Karpas-422 (cell line): ENCODE data around the gene RAP1GAP2. TPM values are rescaled to one million over a fixed set of nuclear protein-coding genes. Genes with fewer than 3 reads are reported as not detected.

ENCODE experiments used
- DNase-seq: peaks from one replicate; pipeline ENCODE4 v3.0.0-alpha.2; 2015
- H2AFZ ChIP-seq: fragments of 200-600 bp; sonication (generic); 2 replicates; pipeline ENCODE4 v1.6.1; 2014; ENCODE audit warnings: antibody characterized with exemption, low read length, mixed read lengths
- H3K27ac ChIP-seq: fragments of 200-600 bp; sonication (generic); 2 replicates; pipeline ENCODE4 v1.5.1; 2014; ENCODE audit warnings: mild to moderate bottlenecking, low read length, moderate library complexity
- H3K27me3 ChIP-seq: fragments of 200-600 bp; sonication (generic); 2 replicates; pipeline ENCODE4 v1.6.1; 2014; ENCODE audit warnings: low read length, mixed read lengths
- H3K36me3 ChIP-seq: fragments of 200-600 bp; sonication (generic); 2 replicates; pipeline ENCODE4 v1.6.1; 2014; ENCODE audit warnings: low read length, mixed read lengths; ENCODE audit not compliant: insufficient read depth
- H3K4me1 ChIP-seq: fragments of 200-600 bp; sonication (generic); 2 replicates; pipeline ENCODE4 v1.6.1; 2014; ENCODE audit warnings: mild to moderate bottlenecking, low read length, mixed read lengths
- H3K4me2 ChIP-seq: fragments of 200-600 bp; sonication (generic); 2 replicates; pipeline ENCODE4 v1.6.1; 2014; ENCODE audit warnings: low read length, low read depth, mild to moderate bottlenecking; ENCODE audit not compliant: poor library complexity, severe bottlenecking
- H3K4me3 ChIP-seq: fragments of 200-600 bp; sonication (generic); 2 replicates; pipeline ENCODE4 v1.5.1; 2014; ENCODE audit warnings: mild to moderate bottlenecking, antibody characterized with exemption, low read length, mixed read lengths
- H3K79me2 ChIP-seq: fragments of 200-600 bp; sonication (generic); 2 replicates; pipeline ENCODE4 v1.6.1; 2014; ENCODE audit warnings: mild to moderate bottlenecking, low read length, mixed read lengths
- H3K9ac ChIP-seq: fragments of 200-600 bp; sonication (generic); 2 replicates; pipeline ENCODE4 v1.6.0; 2014; ENCODE audit warnings: low read length
- H3K9me2 ChIP-seq: fragments of 200-600 bp; sonication (generic), shearing (Covaris generic); replicated peaks from 2 replicates; pipeline ENCODE4 v1.6.0; 2014; ENCODE audit warnings: mild to moderate bottlenecking, low read length, moderate library complexity; ENCODE audit not compliant: insufficient read depth
- H3K9me3 ChIP-seq: fragments of 300-700, 200-600 bp; sonication (generic); 2 replicates; pipeline ENCODE4 v1.6.1; 2014; ENCODE audit warnings: low read length, mixed read lengths
- H4K20me1 ChIP-seq: fragments of 200-600 bp; sonication (generic); 2 replicates; pipeline ENCODE4 v1.6.1; 2014; ENCODE audit warnings: mild to moderate bottlenecking, antibody characterized with exemption, low read length, low read depth; ENCODE audit not compliant: insufficient read depth
- total RNA-seq: library from RNA; depleted of rRNA; stranded (reverse); fragments of >200 nt; shearing (Covaris generic); gene quantifications from 2 replicates; pipeline ENCODE4 v1.2.3, GENCODE V29; 2014; ENCODE audit warnings: low replicate concordance

The RAP1GAP2 gene
- total RNA-seq, 1 experiment from 2014 or later: 6.0 TPM

DNA sequence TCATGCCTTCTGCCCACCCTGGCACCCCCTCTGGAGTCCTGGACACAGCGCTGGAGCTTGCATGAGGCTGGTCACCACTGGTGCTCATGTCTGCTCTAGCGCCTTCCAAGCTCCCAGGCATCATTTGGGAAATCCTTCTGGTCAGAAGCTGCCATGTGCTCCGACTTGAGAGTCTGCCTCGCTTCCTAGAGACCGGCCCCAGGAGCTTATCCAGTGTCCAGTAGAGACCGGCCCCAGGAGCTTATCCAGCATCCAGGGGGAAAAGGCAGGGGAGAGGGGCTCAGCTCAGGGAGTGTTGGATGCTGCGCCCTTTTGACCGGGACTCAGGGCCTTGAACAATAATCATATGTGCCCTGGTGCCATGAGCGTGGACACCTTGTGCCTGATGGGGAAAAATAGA, 106.3 kb downstream of the RAP1GAP2 start:
- Histone ChIP-seq H4K20me1 (no peaks in the 10 kb centered on the region), H3K9ac (no peak overlapping the region), H3K27me3 (no peaks in the 10 kb centered on the region), H3K4me3 (no peak overlapping the region), H3K36me3 (no peaks in the 10 kb centered on the region), H3K4me1 (no peaks in the 10 kb centered on the region), H3K4me2 (no peak overlapping the region), H3K9me2 (no peaks in the 10 kb centered on the region), H3K27ac (no peak overlapping the region), H3K9me3 (no peaks in the 10 kb centered on the region), H3K79me2 (no peaks in the 10 kb centered on the region), H2AFZ (no peak overlapping the region)
- no peak for DNase-seq

DNA sequence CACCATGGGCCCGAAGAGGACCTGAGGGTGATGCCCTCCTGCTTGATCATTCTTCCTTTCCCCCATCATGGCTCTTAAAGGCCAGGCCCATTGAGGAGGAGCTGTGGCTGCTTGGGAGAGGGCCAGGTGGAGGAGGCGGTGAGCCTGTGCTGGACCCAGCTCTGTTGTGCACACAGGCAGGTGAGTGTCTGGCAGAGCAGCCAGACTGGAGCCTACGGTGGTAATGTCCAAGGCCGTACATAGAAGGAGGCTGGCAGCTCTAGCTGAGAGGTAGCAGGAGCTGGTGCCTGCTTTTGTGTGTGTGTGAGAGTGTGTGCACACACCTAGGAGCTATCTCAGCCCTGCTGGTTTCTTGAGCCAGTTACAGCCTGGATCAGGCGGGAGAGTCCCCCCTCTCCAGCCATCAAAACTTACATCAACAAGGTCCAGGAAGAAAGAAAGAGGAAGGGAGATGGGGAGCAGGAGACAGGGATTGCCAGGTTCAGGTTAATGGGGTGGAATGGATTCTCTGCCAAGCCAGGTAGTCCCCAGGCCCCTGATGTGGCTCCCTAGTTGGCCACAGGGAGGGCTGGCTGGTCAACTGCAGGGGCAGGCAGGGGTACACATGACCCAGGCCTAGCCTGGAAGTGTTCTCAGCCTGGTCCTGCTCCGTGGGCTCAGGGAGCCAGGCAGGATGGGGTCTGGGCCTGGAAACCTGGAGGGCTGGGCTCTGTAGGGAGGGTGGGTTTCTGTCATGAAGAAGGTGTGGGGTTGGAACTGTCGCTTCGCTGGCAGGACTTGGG, 107.1 kb downstream of the RAP1GAP2 start:
- no peaks in the 10 kb centered on the region for H4K20me1 ChIP-seq

DNA sequence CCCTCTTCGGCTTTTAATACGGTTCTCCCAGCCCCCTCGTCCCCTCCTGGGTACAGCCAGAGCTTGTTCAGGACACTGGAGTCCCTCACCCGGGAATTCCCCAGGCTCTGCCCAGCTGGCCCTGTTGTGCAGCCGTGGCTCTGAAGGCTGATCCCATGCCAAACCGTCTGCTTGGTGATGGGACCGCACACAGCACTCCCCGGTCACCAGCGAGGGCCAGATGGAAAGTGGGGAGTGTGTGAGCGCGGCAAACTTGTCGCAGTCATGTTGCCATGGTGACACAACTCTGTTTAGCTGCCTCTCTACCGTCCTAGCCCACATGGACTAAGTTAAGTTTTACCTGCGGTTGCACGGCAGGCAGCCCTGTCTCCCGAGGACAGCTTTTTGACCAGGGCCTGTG, 107.9 kb downstream of the RAP1GAP2 start:
- peak; percentile 38 for DNase-seq
- no peak overlapping the region for H3K4me3 ChIP-seq
- H3K4me1 ChIP-seq: no peaks in the 10 kb centered on the region
- H3K36me3 ChIP-seq: no peaks in the 10 kb centered on the region
- H3K27me3 ChIP-seq: no peaks in the 10 kb centered on the region
- H3K9me3 ChIP-seq: no peaks in the 10 kb centered on the region
- H3K4me2 ChIP-seq: no peak overlapping the region
- no peaks in the 10 kb centered on the region for H3K9me2 ChIP-seq
- H3K27ac ChIP-seq: no peak overlapping the region
- no peaks in the 10 kb centered on the region for H4K20me1 ChIP-seq
- no peak overlapping the region for H2AFZ ChIP-seq
- no peaks in the 10 kb centered on the region for H3K79me2 ChIP-seq
- H3K9ac ChIP-seq: no peak overlapping the region

More for the DNA sequence above, 107.1 kb downstream of the RAP1GAP2 start:
- DNase-seq: peak; percentile 21
- H3K27me3 ChIP-seq: no peaks in the 10 kb centered on the region
- H3K27ac ChIP-seq: no peak overlapping the region
- no peaks in the 10 kb centered on the region for H3K36me3 ChIP-seq
- no peak overlapping the region for H3K9ac ChIP-seq
- no peaks in the 10 kb centered on the region for H3K9me3 ChIP-seq
- no peak overlapping the region for H3K4me2 ChIP-seq
- no peaks in the 10 kb centered on the region for H3K4me1 ChIP-seq
- no peaks in the 10 kb centered on the region for H3K79me2 ChIP-seq
- H2AFZ ChIP-seq: no peak overlapping the region
- no peaks in the 10 kb centered on the region for H3K9me2 ChIP-seq
- H3K4me3 ChIP-seq: no peak overlapping the region

DNA sequence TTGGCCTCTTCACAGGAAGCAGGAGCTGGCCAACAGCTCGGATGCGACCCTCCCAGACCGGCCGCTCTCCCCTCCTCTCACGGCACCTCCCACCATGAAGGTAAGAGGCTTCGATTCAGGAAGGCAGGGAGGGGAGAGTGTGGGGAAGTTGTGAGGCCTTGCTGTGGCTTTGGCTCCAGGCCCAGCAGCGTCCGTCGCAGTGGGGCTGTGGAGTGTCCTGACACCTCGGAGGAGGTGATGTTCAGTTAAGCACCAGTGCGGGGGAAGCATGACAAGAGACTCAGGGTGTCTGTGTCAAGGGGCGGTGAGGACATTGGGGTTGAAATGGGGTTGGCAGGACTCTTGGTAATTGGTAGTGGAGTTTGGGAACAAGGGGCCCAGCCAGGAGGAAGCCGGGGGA, 109.0 kb downstream of the RAP1GAP2 start:
- Histone ChIP-seq H3K9me3 (no peaks in the 10 kb centered on the region), H3K27ac (no peak overlapping the region), H3K4me2 (no peak overlapping the region), H3K4me1 (no peaks in the 10 kb centered on the region), H3K79me2 (no peaks in the 10 kb centered on the region), H3K9me2 (no peaks in the 10 kb centered on the region), H3K27me3 (no peaks in the 10 kb centered on the region), H2AFZ (no peak overlapping the region), H3K4me3 (no peak overlapping the region), H4K20me1 (no peaks in the 10 kb centered on the region), H3K9ac (no peak overlapping the region), H3K36me3 (no peaks in the 10 kb centered on the region)
- DNase-seq: peak; percentile 26

DNA sequence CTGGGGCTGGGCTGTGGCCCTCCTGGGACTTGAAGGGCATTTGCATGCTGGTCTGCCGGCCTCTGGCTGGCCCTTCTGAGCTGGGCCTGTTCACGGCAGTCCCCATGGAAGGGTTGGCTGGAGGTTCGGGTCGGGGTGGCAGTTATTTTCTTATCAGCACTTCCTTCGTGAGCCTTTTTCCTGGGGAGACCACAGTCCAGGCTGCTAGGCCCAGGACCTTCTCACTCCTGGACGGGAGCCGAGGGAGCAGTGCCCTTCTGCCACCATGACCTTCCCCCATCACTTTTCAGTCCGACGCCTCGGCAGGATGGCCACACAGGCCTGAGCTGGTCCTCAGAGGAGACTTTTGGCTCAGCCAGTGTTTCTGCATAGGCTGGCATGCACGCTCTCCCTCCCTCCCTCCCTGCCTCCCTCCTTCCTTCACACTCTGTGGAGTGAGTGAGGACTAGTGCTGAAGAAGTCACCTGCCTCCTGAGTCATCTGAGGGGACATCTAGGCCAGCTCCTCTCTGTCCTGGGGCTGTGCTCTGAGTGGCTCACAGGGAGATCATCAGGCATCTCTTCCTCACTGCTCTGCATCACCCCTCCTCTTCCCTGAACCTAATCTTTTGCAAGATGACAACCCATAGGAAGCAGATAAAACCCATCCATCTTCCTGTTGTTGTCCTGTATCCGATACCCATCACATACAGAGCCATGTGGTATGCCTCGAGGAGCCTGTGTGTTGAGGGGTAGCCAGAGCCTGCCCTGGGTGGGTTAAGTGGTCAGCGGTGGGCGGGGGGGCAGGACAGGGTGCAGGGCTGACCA, 109.7 kb downstream of the RAP1GAP2 start:
- no peaks in the 10 kb centered on the region for H3K27me3 ChIP-seq
- no peak overlapping the region for H3K4me2 ChIP-seq
- H3K9me2 ChIP-seq: no peaks in the 10 kb centered on the region
- H4K20me1 ChIP-seq: no peaks in the 10 kb centered on the region
- no peaks in the 10 kb centered on the region for H3K9me3 ChIP-seq
- H3K79me2 ChIP-seq: no peaks in the 10 kb centered on the region
- no peak overlapping the region for H2AFZ ChIP-seq
- no peaks in the 10 kb centered on the region for H3K4me1 ChIP-seq
- DNase-seq: peak; percentile 27
- H3K36me3 ChIP-seq: no peaks in the 10 kb centered on the region
- no peak overlapping the region for H3K4me3 ChIP-seq
- no peak overlapping the region for H3K27ac ChIP-seq
- H3K9ac ChIP-seq: no peak overlapping the region

DNA sequence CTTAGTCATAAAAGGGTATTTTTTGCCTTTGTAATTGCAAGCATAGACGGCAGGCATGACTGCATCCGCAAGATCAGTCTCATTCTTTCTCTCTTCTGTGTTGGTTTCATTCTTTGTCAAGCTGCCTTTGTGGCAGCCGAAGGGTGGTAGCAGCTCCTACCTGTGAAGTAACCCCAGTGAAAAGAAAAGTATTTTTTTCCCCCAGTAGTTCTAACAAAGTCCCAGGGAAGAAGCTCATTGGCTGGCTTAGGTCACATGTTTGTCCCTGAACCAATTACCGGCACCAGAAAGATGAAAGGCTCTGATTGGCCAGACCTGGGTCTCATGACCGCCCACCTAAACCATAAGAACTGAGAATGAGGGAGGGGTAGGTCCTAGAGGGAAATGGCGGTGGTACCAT, 110.7 kb downstream of the RAP1GAP2 start:
- Histone ChIP-seq H3K4me2 (no peak overlapping the region), H3K9me3 (no peaks in the 10 kb centered on the region), H3K4me1 (no peaks in the 10 kb centered on the region), H3K4me3 (no peak overlapping the region), H3K9me2 (no peaks in the 10 kb centered on the region), H3K27ac (no peak overlapping the region), H2AFZ (no peak overlapping the region), H3K27me3 (no peaks in the 10 kb centered on the region), H4K20me1 (no peaks in the 10 kb centered on the region), H3K79me2 (no peaks in the 10 kb centered on the region), H3K9ac (no peak overlapping the region), H3K36me3 (no peaks in the 10 kb centered on the region)
- peak; percentile 51 for DNase-seq

DNA sequence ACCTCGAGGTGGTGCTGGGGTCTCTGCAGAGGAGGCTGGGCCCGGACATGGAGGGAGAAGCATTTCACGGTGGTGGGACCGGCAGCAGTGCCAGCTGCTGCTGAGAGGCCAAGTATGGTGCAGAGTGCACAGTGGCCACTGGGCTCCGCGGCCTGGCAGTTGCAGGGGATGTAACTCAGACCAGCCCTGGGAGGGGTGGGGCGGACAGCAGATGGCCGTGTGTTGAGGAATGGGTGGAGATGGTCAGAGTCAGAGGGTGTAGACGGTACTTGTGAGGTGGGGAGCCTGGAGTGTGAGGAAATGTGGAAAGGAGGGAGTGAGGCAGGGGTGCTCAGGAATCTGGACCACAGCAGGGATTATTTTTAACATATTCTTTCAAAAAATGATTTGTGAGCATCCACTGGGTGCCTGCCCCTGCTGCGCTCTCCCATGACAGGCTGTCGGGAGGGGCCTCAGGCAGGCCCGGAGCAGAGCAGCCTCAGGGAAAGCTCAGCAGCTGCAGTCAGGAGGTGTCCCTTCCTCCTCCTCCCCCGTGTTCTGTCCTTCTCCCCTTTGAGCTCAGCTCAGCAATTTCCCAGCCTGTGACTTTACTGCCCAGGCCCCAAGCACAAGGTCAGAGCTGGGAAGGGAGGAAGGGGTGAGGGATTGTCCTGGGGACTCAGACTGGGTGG, 113.1 kb downstream of the RAP1GAP2 start:
- no peaks in the 10 kb centered on the region for H3K4me1 ChIP-seq
- H3K36me3 ChIP-seq: no peaks in the 10 kb centered on the region

DNA sequence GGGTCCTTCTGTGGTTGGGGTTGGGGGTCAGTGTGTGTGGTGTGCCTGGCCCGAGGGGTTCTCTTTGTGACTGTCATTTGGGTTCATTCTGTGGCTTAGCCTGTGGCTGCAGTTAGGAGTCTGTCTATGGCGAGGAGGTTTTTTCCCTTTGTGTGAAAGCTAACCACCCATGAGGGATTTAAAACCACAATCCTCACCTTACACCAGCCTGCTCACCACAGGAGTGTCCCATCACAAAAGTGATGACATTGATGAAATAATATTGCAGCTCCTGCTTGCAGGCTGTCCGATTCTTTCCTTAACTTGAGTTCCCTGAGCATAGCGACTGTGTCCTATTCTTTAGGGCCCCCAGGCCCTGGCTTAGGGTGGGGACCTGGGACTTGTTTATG, 113.6 kb downstream of the RAP1GAP2 start:
- no peaks in the 10 kb centered on the region for H3K4me1 ChIP-seq
- no peak overlapping the region for H3K9ac ChIP-seq

More for the DNA sequence above, 113.1 kb downstream of the RAP1GAP2 start:
- Histone ChIP-seq H3K9me2 (no peaks in the 10 kb centered on the region), H3K27me3 (no peaks in the 10 kb centered on the region), H2AFZ (no peak overlapping the region), H3K27ac (no peak overlapping the region), H3K9ac (no peak overlapping the region), H4K20me1 (no peaks in the 10 kb centered on the region), H3K4me3 (no peak overlapping the region), H3K9me3 (no peaks in the 10 kb centered on the region), H3K4me2 (no peak overlapping the region), H3K79me2 (no peaks in the 10 kb centered on the region)
- peak; percentile 36 for DNase-seq

More for the DNA sequence above, 113.6 kb downstream of the RAP1GAP2 start:
- Histone ChIP-seq H3K36me3 (no peaks in the 10 kb centered on the region), H2AFZ (no peak overlapping the region), H4K20me1 (no peaks in the 10 kb centered on the region), H3K9me2 (no peaks in the 10 kb centered on the region), H3K9me3 (no peaks in the 10 kb centered on the region), H3K27me3 (no peaks in the 10 kb centered on the region), H3K4me3 (no peak overlapping the region), H3K27ac (no peak overlapping the region), H3K79me2 (no peaks in the 10 kb centered on the region), H3K4me2 (no peak overlapping the region)
- DNase-seq: peak; percentile 36
